GM12878 (cell line): ENCODE results near the gene TMED7. TPM values are rescaled to one million over a fixed set of nuclear protein-coding genes. Genes with fewer than 3 reads are reported as not detected.

Experiments
- ATAC-seq: fragments of 200-7000 bp; cut with Tn5 transposase; 3 replicates; pipeline ENCODE4 v1.9.1; 2020; ENCODE audit warnings: mild to moderate bottlenecking, moderate library complexity
- BruUV-seq: library from RNA; stranded (reverse); fragments of 400-500 nt; replicated peaks from 2 replicates; lab custom pipeline; 2021; lab: Mats Ljungman, UMichigan
- CTCF ChIA-PET: fragments of 300-600 bp; sonication (Branson Sonifier 250); formaldehyde crosslinking; extraction: SDS; loops from one replicate; lab custom pipeline; 2021; ENCODE audit warnings: inconsistent platforms; lab: Yijun Ruan, JAX
- POLR2A ChIA-PET: fragments of 350-600 bp; formaldehyde crosslinking; extraction: SDS; loops from one replicate; lab custom pipeline; 2021; ENCODE audit warnings: inconsistent platforms; lab: Charles Lee
- RAD21 ChIA-PET: fragments of 300-600 bp; sonication (Branson Sonifier 250); formaldehyde crosslinking; loops from one replicate; lab custom pipeline; 2023; ENCODE audit warnings: antibody characterized with exemption; ENCODE audit not compliant: unreplicated experiment; lab: Charles Lee
- SMC1A ChIA-PET: fragments of 300-600 bp; sonication (Branson Sonifier 250); formaldehyde crosslinking; loops from one replicate; lab custom pipeline; 2023; ENCODE audit not compliant: unreplicated experiment, uncharacterized antibody; lab: Charles Lee
- DNase-seq: peaks from one replicate; pipeline ENCODE4 v3.0.0-alpha.2; 2011; ENCODE audit warnings: low read depth, low spot score
- FAIRE-seq: peaks from 3 replicates; lab custom pipeline; 2011; peaks lifted over from hg19 to GRCh38; lab: Jason Lieb, UNC
- H2AFZ ChIP-seq: 2 replicates; pipeline ENCODE4 v1.6.0; 2011; ENCODE audit warnings: low read depth, low read length, control low read depth; ENCODE audit not compliant: control insufficient read depth
- H3K27ac ChIP-seq: 2 replicates; pipeline ENCODE4 v1.5.1; 2011; ENCODE audit warnings: control low read depth; ENCODE audit not compliant: control insufficient read depth, insufficient read depth
- H3K27me3 ChIP-seq, 2 experiments: replicated peaks in 1 of 2; 2 replicates each; pipeline versions ENCODE4 v1.6.0 to v1.6.1; 2011; ENCODE audit warnings: low read length in 1 of 2; ENCODE audit not compliant: control insufficient read depth in 2 of 2, insufficient read depth in 2 of 2
- H3K36me3 ChIP-seq, 2 experiments: 2 replicates each; pipeline ENCODE4 v1.5.1; 2011; ENCODE audit warnings: low read length in 1 of 2; ENCODE audit not compliant: control insufficient read depth in 2 of 2, insufficient read depth in 2 of 2
- H3K4me1 ChIP-seq: 2 replicates; pipeline ENCODE4 v1.6.1; 2011; ENCODE audit warnings: mild to moderate bottlenecking, low read length, moderate library complexity, mixed read lengths; ENCODE audit not compliant: control insufficient read depth, insufficient read depth
- H3K4me2 ChIP-seq: 2 replicates; pipeline ENCODE4 v1.6.0; 2011; ENCODE audit warnings: control low read depth; ENCODE audit not compliant: control insufficient read depth, insufficient read depth
- H3K4me3 ChIP-seq: fragments of 200-600 bp; sonication (generic); 2 replicates; pipeline ENCODE4 v1.5.1; 2016
- H3K79me2 ChIP-seq: 2 replicates; pipeline ENCODE4 v1.6.0; 2011; ENCODE audit warnings: low read length; ENCODE audit not compliant: control insufficient read depth, insufficient read depth
- H3K9ac ChIP-seq: 2 replicates; pipeline ENCODE4 v1.8.0; 2011; ENCODE audit warnings: low read length, control low read depth, mixed read lengths; ENCODE audit not compliant: control insufficient read depth, insufficient read depth
- H3K9me3 ChIP-seq: replicated peaks from 3 replicates; pipeline ENCODE4 v1.5.1; 2011; ENCODE audit warnings: mild to moderate bottlenecking, low read length; ENCODE audit not compliant: control insufficient read depth, insufficient read depth
- H4K20me1 ChIP-seq: 2 replicates; pipeline ENCODE4 v1.6.0; 2011; ENCODE audit not compliant: control insufficient read depth, insufficient read depth
- BCL11A ChIP-seq: IDR thresholded peaks from 2 replicates; pipeline ENCODE4 v1.6.1; 2011; ENCODE audit warnings: low read depth, low read length
- CTCF ChIP-seq, 3 experiments: IDR thresholded peaks in 2 of 3; conservative IDR thresholded peaks in 1 of 3; 2 replicates each; pipeline ENCODE4 v1.5.1; 2011; ENCODE audit warnings: low read depth in 3 of 3, low read length in 3 of 3, mild to moderate bottlenecking in 3 of 3, control low read depth in 2 of 3, moderate library complexity in 2 of 3, inconsistent platforms in 1 of 3, mixed read lengths in 1 of 3; ENCODE audit not compliant: control insufficient read depth in 2 of 3, insufficient read depth in 1 of 3; ENCODE audit errors: extremely low read depth in 1 of 3
- E2F8 ChIP-seq: fragments of 450-650 bp; IDR thresholded peaks from 2 replicates; pipeline ENCODE4 v1.6.1; 2018; ENCODE audit warnings: mild to moderate bottlenecking, low read depth, moderate library complexity; ENCODE audit not compliant: partially characterized antibody
- EGR1 ChIP-seq, 2 experiments: IDR thresholded peaks; 1 replicate in 1 of 2; 2 replicates in 1 of 2; pipeline ENCODE4 v1.6.1; 2011 to 2012; ENCODE audit warnings: low read depth in 2 of 2, low read length in 2 of 2, borderline replicate concordance in 1 of 2, mild to moderate bottlenecking in 1 of 2, moderate library complexity in 1 of 2
- JUND ChIP-seq: IDR thresholded peaks from 2 replicates; pipeline ENCODE4 v1.6.1; 2012; ENCODE audit warnings: low read depth, mild to moderate bottlenecking, low read length, improper control_type of control experiment, moderate library complexity
- MTA2 ChIP-seq: fragments of 450-650 bp; IDR thresholded peaks from 2 replicates; pipeline ENCODE4 v1.6.1; 2016; ENCODE audit warnings: low read depth, mild to moderate bottlenecking, moderate library complexity
- MTA3 ChIP-seq: IDR thresholded peaks from 2 replicates; pipeline ENCODE4 v1.6.1; 2012; ENCODE audit warnings: low read length, inconsistent platforms, borderline replicate concordance
- NRF1 ChIP-seq: conservative IDR thresholded peaks from 2 replicates; pipeline ENCODE4 v1.6.1; 2011; ENCODE audit warnings: mild to moderate bottlenecking, low read depth, low read length, improper control_type of control experiment
- RB1 ChIP-seq: fragments of 450-650 bp; formaldehyde crosslinking; IDR thresholded peaks from 2 replicates; pipeline ENCODE4 v1.6.1; 2017; ENCODE audit warnings: mild to moderate bottlenecking, borderline replicate concordance
- RFX5 ChIP-seq: IDR thresholded peaks from 2 replicates; pipeline ENCODE4 v1.6.1; 2011; ENCODE audit warnings: low read depth, low read length, improper control_type of control experiment
- SKIL ChIP-seq: fragments of 450-650 bp; IDR thresholded peaks from 2 replicates; pipeline ENCODE4 v1.6.1; 2017; ENCODE audit warnings: mild to moderate bottlenecking, low read depth, inconsistent platforms; ENCODE audit not compliant: poor library complexity, severe bottlenecking
- SMAD1 ChIP-seq: fragments of 450-650 bp; IDR thresholded peaks from 2 replicates; pipeline ENCODE4 v1.6.1; 2018; ENCODE audit warnings: mild to moderate bottlenecking, low read depth; ENCODE audit not compliant: partially characterized antibody
- SREBF1 ChIP-seq: IDR thresholded peaks from 2 replicates; pipeline ENCODE4 v1.6.1; 2012; ENCODE audit warnings: mild to moderate bottlenecking, low read length
- SRF ChIP-seq, 2 experiments: IDR thresholded peaks; 2 replicates each; pipeline ENCODE4 v1.6.1; 2011; ENCODE audit warnings: low read depth in 2 of 2, low read length in 2 of 2, mild to moderate bottlenecking in 1 of 2, moderate library complexity in 1 of 2
- STAT1 ChIP-seq: fragments of 450-650 bp; conservative IDR thresholded peaks from 2 replicates; pipeline ENCODE4 v1.6.1; 2014; ENCODE audit warnings: antibody characterized with exemption, mild to moderate bottlenecking
- WGBS: methylation state at CpG from one replicate; pipeline ENCODE4 v1.1.6; 2016; ENCODE audit warnings: low lambda C conversion rate; ENCODE audit not compliant: insufficient replicate concordance, insufficient coverage; ENCODE audit errors: missing lambda C conversion rate; 5-methylcytosine and 5-hydroxymethylcytosine counted together
- in situ Hi-C: fragments of 300-500 bp; cut with MboI; formaldehyde crosslinking; loops from 9 replicates; pipeline ENCODE4 v1.14.3; 2018; ENCODE audit warnings: mixed read lengths
- intact Hi-C: fragments of 100-400 bp; cut with micrococcal nuclease; formaldehyde crosslinking; loops from one replicate; pipeline ENCODE4 v1.14.2; 2022; ENCODE audit not compliant: unreplicated experiment
- polyA plus RNA-seq, 11 experiments: library from polyadenylated mRNA; depleted of rRNA in 4 of 11; unstranded in 6 of 11; stranded (reverse) in 5 of 11; fragments of >200 nt; fragmentation: Nextera tagmentation in 4 of 11; fragmentation: Illumina TruSeq in 1 of 11; extraction: Ambion mirVana in 4 of 11; extraction: Trizol in 1 of 11; gene quantifications; 1 replicate in 1 of 11; 2 replicates in 10 of 11; pipeline versions ENCODE4 v1.2.1 to v1.2.3, GENCODE V29; 2011 to 2016; ENCODE audit warnings: inconsistent platforms in 2 of 11, missing spikeins in 2 of 11, low read depth in 1 of 11
- total RNA-seq, 4 experiments: library from RNA; depleted of rRNA in 3 of 4; stranded (reverse); fragments of >200 nt in 3 of 4; fragmentation: Illumina TruSeq in 1 of 4; extraction: Trizol in 1 of 4; gene quantifications; 2 replicates each; pipeline versions ENCODE4 v1.2.1 to v1.2.3, GENCODE V29; 2013 to 2021

TMED7 gene
- total and polyA plus RNA-seq, 10 of the 15 experiments (the other 5 are each of a cell fraction or from before 2014, with no cell fraction given): 8.0 to 37.3 (median 25.2) TPM

- TF ChIP-seq E2F8: no peak
Observed at GRCh38 chr5:115656404-115656803, 30.6 kb upstream of the TMED7 start (continued).

- Histone ChIP-seq H2AFZ (no peak overlapping the region), H3K27me3 (no peaks in the 10 kb centered on the region; a peak in 1 of 4 replicates), H3K36me3 (no peaks in the 10 kb centered on the region), H3K9ac (no peak overlapping the region), H3K4me1 (no peaks in the 10 kb centered on the region), H3K9me3 (no peaks in the 10 kb centered on the region), H3K27ac (no peak overlapping the region), H4K20me1 (no peaks in the 10 kb centered on the region), H3K4me3 (no peak overlapping the region), H3K79me2 (no peaks in the 10 kb centered on the region), H3K4me2 (no peak overlapping the region)
- ChIA-PET CTCF (no interaction called here), POLR2A (no interaction called here), SMC1A (no interaction called here), RAD21 (no interaction called here)
- in situ Hi-C loops: no loop called here
- ATAC-seq (no peak), FAIRE-seq (no peak), DNase-seq (no peak)
- BruUV-seq: no TSS peak
- 25% methylated on average over 1 of the region's 1 CpG for WGBS
- intact Hi-C loops: no loop called here
- no peak for TF ChIP-seq SRF (IDR thresholded peaks at IDR 0.05; ENCODE audit: low read depth in 2 of 2, low read length in 2 of 2)
- TF ChIP-seq BCL11A: no peak
- TF ChIP-seq RFX5: no peak
- TF ChIP-seq CTCF (IDR thresholded peaks at IDR 0.05 in 2 of 3, conservative IDR thresholded peaks at IDR 0.05 in 1 of 3; ENCODE audit: control insufficient read depth in 2 of 3, extremely low read depth in 1 of 3, insufficient read depth in 1 of 3, low read depth in 3 of 3, low read length in 3 of 3): no peak
- no peak for TF ChIP-seq MTA3
- no peak for TF ChIP-seq EGR1 (IDR thresholded peaks at IDR 0.05; ENCODE audit: borderline replicate concordance in 1 of 2, low read depth in 2 of 2, low read length in 2 of 2)
- no peak for TF ChIP-seq SKIL
- TF ChIP-seq RB1: no peak
- TF ChIP-seq STAT1: no peak
- TF ChIP-seq NRF1: no peak
- TF ChIP-seq JUND: no peak
- no peak for TF ChIP-seq SMAD1
- no peak for TF ChIP-seq MTA2
- TF ChIP-seq SREBF1: no peak
Observed at GRCh38 chr5:115655994-115656393, 30.2 kb upstream of the TMED7 start.
